ENCODE measurements around the gene XPR1. TPM values are rescaled to one million over a fixed set of nuclear protein-coding genes. Genes with fewer than 3 reads are reported as not detected.

Gene XPR1
- total RNA-seq, 1 donor from 2014 or later = 12.0 TPM

GRCh38 chr1:180901076-180901990 is 269.5 kb downstream of the XPR1 start:
- intact Hi-C loops (cut with DNase I) = no loop called here
- no peaks in the 10 kb centered on the region for H3K9me3 ChIP-seq
- H3K36me3 ChIP-seq = no peaks in the 10 kb centered on the region
- H3K27me3 ChIP-seq = no peaks in the 10 kb centered on the region
- DNase-seq (ENCODE audit: extremely low spot score in 2 of 2) = no peak
- no peaks in the 10 kb centered on the region for H3K4me1 ChIP-seq
- H3K27ac ChIP-seq = no peak overlapping the region
- no peak overlapping the region for H3K4me3 ChIP-seq
- TF ChIP-seq POLR2AphosphoS5 (IDR thresholded peaks at IDR 0.05; ENCODE audit: insufficient read depth in 1 of 2, low read depth in 1 of 2) (no peak), CTCF (IDR thresholded peaks at IDR 0.05) (no peak), POLR2A (IDR thresholded peaks at IDR 0.05) (no peak)

GRCh38 chr1:180902541-180902940 is 270.7 kb downstream of the XPR1 start:
- no peaks in the 10 kb centered on the region for H3K36me3 ChIP-seq
- intact Hi-C loops (cut with DNase I) = no loop called here
- H3K9me3 ChIP-seq = no peaks in the 10 kb centered on the region
- H3K4me1 ChIP-seq = no peaks in the 10 kb centered on the region
- no peak overlapping the region for H3K4me3 ChIP-seq
- no peak for DNase-seq (ENCODE audit: extremely low spot score in 2 of 2)
- no peaks in the 10 kb centered on the region for H3K27me3 ChIP-seq
- TF ChIP-seq CTCF (IDR thresholded peaks at IDR 0.05) (no peak), POLR2A (IDR thresholded peaks at IDR 0.05) (no peak), POLR2AphosphoS5 (IDR thresholded peaks at IDR 0.05; ENCODE audit: insufficient read depth in 1 of 2, low read depth in 1 of 2) (no peak)
- no peak overlapping the region for H3K27ac ChIP-seq

GRCh38 chr1:180905927-180906326 is 274.1 kb downstream of the XPR1 start:
- DNase-seq (ENCODE audit: extremely low spot score in 2 of 2) = no peak
- intact Hi-C loops (cut with DNase I) = no loop called here
- Histone ChIP-seq H3K9me3 (no peaks in the 10 kb centered on the region), H3K27me3 (no peaks in the 10 kb centered on the region), H3K4me1 (peaks cover 2% of the 10 kb centered on the region), H3K27ac (no peak overlapping the region), H3K4me3 (no peak overlapping the region), H3K36me3 (no peaks in the 10 kb centered on the region)
- no peak for TF ChIP-seq CTCF (IDR thresholded peaks at IDR 0.05)
- TF ChIP-seq POLR2A (IDR thresholded peaks at IDR 0.05) = no peak
- no peak for TF ChIP-seq POLR2AphosphoS5 (IDR thresholded peaks at IDR 0.05; ENCODE audit: insufficient read depth in 1 of 2, low read depth in 1 of 2)

- no peak overlapping the region for H3K4me3 ChIP-seq
- H3K36me3 ChIP-seq = no peaks in the 10 kb centered on the region
- H3K4me1 ChIP-seq = peaks cover 8% of the 10 kb centered on the region
- DNase-seq (ENCODE audit: extremely low spot score in 2 of 2) = no peak
- H3K27ac ChIP-seq = no peak overlapping the region
- intact Hi-C loops (cut with DNase I) = no loop called here
- H3K9me3 ChIP-seq = no peaks in the 10 kb centered on the region
- no peaks in the 10 kb centered on the region for H3K27me3 ChIP-seq
- no peak for TF ChIP-seq POLR2A (IDR thresholded peaks at IDR 0.05)
- no peak for TF ChIP-seq POLR2AphosphoS5 (IDR thresholded peaks at IDR 0.05; ENCODE audit: insufficient read depth in 1 of 2, low read depth in 1 of 2)
- TF ChIP-seq CTCF (IDR thresholded peaks at IDR 0.05) = no peak
Observed at GRCh38 chr1:180906511-180906910, 274.7 kb downstream of the XPR1 start.
